GM12878 (cell line): ENCODE data around the gene PRICKLE3. TPM values are rescaled to one million over a fixed set of nuclear protein-coding genes. Genes with fewer than 3 reads are reported as not detected.

ENCODE experiments used
- CREB1 ChIP-seq: IDR thresholded peaks from 2 replicates; pipeline ENCODE4 v1.6.1; 2012; ENCODE audit warnings: low read depth, mild to moderate bottlenecking, inconsistent platforms
- CTCF ChIP-seq, 3 experiments: IDR thresholded peaks in 2 of 3; conservative IDR thresholded peaks in 1 of 3; 2 replicates each; pipeline ENCODE4 v1.5.1; 2011; ENCODE audit warnings: low read depth in 3 of 3, low read length in 3 of 3, mild to moderate bottlenecking in 3 of 3, control low read depth in 2 of 3, moderate library complexity in 2 of 3, inconsistent platforms in 1 of 3, mixed read lengths in 1 of 3; ENCODE audit not compliant: control insufficient read depth in 2 of 3, insufficient read depth in 1 of 3; ENCODE audit errors: extremely low read depth in 1 of 3
- E2F4 ChIP-seq: IDR thresholded peaks from 2 replicates; pipeline ENCODE4 v1.6.1; 2012; ENCODE audit warnings: low read depth, low read length, improper control_type of control experiment
- EP300 ChIP-seq, 2 experiments: fragments of 150-350 bp in 1 of 2; IDR thresholded peaks; 2 replicates each; pipeline ENCODE4 v1.6.1; 2011 to 2012; ENCODE audit warnings: low read depth in 2 of 2, low read length in 2 of 2, borderline replicate concordance in 1 of 2, improper control_type of control experiment in 1 of 2, inconsistent platforms in 1 of 2; ENCODE audit not compliant: control insufficient read depth in 1 of 2
- FOXM1 ChIP-seq: IDR thresholded peaks from 2 replicates; pipeline ENCODE4 v1.6.1; 2012; ENCODE audit warnings: low read depth, mild to moderate bottlenecking, inconsistent platforms, low read length, moderate library complexity
- HDGF ChIP-seq: fragments of 450-650 bp; IDR thresholded peaks from 2 replicates; pipeline ENCODE4 v1.6.1; 2016; ENCODE audit warnings: antibody characterized with exemption
- KLF5 ChIP-seq: fragments of 450-650 bp; IDR thresholded peaks from 2 replicates; pipeline ENCODE4 v1.6.1; 2014; ENCODE audit warnings: mild to moderate bottlenecking; ENCODE audit not compliant: partially characterized antibody
- NFXL1 ChIP-seq: fragments of 450-650 bp; IDR thresholded peaks from 2 replicates; pipeline ENCODE4 v1.6.1; 2017; ENCODE audit warnings: antibody characterized with exemption, mild to moderate bottlenecking, borderline replicate concordance
- PAX5 ChIP-seq: IDR thresholded peaks from 2 replicates; pipeline ENCODE4 v1.6.1; 2011; ENCODE audit warnings: low read depth, low read length, borderline replicate concordance
- POU2F2 ChIP-seq: IDR thresholded peaks from 3 replicates; pipeline ENCODE4 v1.6.1; 2011; ENCODE audit warnings: low read depth, mild to moderate bottlenecking, low read length, borderline replicate concordance
- RAD21 ChIP-seq: IDR thresholded peaks from 2 replicates; pipeline ENCODE4 v1.6.1; 2011; ENCODE audit warnings: mild to moderate bottlenecking, low read depth, low read length, moderate library complexity; ENCODE audit not compliant: insufficient read depth
- WRNIP1 ChIP-seq: IDR thresholded peaks from 2 replicates; pipeline ENCODE4 v1.6.1; 2011; ENCODE audit warnings: low read depth, low read length, improper control_type of control experiment, borderline replicate concordance
- YY1 ChIP-seq: IDR thresholded peaks from 2 replicates; pipeline ENCODE4 v1.6.1; 2011; ENCODE audit warnings: low read depth, mild to moderate bottlenecking, low read length
- ZBTB11 ChIP-seq: fragments of 450-650 bp; formaldehyde crosslinking; IDR thresholded peaks from 2 replicates; pipeline ENCODE4 v1.5.0; 2022; ENCODE audit warnings: mild to moderate bottlenecking, missing genetic modification characterization
- polyA plus RNA-seq, 11 experiments: library from polyadenylated mRNA; depleted of rRNA in 4 of 11; unstranded in 6 of 11; stranded (reverse) in 5 of 11; fragments of >200 nt; fragmentation: Nextera tagmentation in 4 of 11; fragmentation: Illumina TruSeq in 1 of 11; extraction: Ambion mirVana in 4 of 11; extraction: Trizol in 1 of 11; gene quantifications; 1 replicate in 1 of 11; 2 replicates in 10 of 11; pipeline versions ENCODE4 v1.2.1 to v1.2.3, GENCODE V29; 2011 to 2016; ENCODE audit warnings: inconsistent platforms in 2 of 11, missing spikeins in 2 of 11, low read depth in 1 of 11
- total RNA-seq, 4 experiments: library from RNA; depleted of rRNA in 3 of 4; stranded (reverse); fragments of >200 nt in 3 of 4; fragmentation: Illumina TruSeq in 1 of 4; extraction: Trizol in 1 of 4; gene quantifications; 2 replicates each; pipeline versions ENCODE4 v1.2.1 to v1.2.3, GENCODE V29; 2013 to 2021
- TF ChIP-seq, protein P1 (sequence below): fragments of 150-350 bp; IDR thresholded peaks from 2 replicates; pipeline ENCODE4 v1.6.1; 2016; ENCODE audit warnings: low read depth, low read length
- TF ChIP-seq, protein P2 (sequence below): fragments of 450-650 bp; IDR thresholded peaks from 2 replicates; pipeline ENCODE4 v1.6.1; 2014; ENCODE audit warnings: mild to moderate bottlenecking

Gene PRICKLE3
- total and polyA plus RNA-seq, 10 of the 15 experiments (the other 5 are each of a cell fraction or from before 2014, with no cell fraction given): 0.69 to 17.4 (median 7.6) TPM

- TF ChIP-seq EP300 (IDR thresholded peaks at IDR 0.05; ENCODE audit: borderline replicate concordance in 1 of 2, control insufficient read depth in 1 of 2, low read depth in 2 of 2, low read length in 2 of 2) (no peak), KLF5 (no peak), NFXL1 (no peak), HDGF (0 out of 2 replicates have a peak, but pooled peaks have one; percentile 27), ZBTB11 (CRISPR knock-in tag) (no peak), RAD21 (peak; percentile 37; the same call in 1 of the 2 replicates), POU2F2 (no peak), WRNIP1 (no peak), CREB1 (peak; percentile 22; the same call in 1 of the 2 replicates), E2F4 (no peak), FOXM1 (no peak), CTCF (IDR thresholded peaks at IDR 0.05 in 2 of 3, conservative IDR thresholded peaks at IDR 0.05 in 1 of 3; ENCODE audit: control insufficient read depth in 2 of 3, extremely low read depth in 1 of 3, insufficient read depth in 1 of 3, low read depth in 3 of 3, low read length in 3 of 3) (peak; percentile 57 to 79 (median 58); a peak in 5 of 6 replicates), YY1 (peak; percentile 44; the same call in 1 of the 2 replicates), PAX5 (no peak)
- TF ChIP-seq, protein P1, sequence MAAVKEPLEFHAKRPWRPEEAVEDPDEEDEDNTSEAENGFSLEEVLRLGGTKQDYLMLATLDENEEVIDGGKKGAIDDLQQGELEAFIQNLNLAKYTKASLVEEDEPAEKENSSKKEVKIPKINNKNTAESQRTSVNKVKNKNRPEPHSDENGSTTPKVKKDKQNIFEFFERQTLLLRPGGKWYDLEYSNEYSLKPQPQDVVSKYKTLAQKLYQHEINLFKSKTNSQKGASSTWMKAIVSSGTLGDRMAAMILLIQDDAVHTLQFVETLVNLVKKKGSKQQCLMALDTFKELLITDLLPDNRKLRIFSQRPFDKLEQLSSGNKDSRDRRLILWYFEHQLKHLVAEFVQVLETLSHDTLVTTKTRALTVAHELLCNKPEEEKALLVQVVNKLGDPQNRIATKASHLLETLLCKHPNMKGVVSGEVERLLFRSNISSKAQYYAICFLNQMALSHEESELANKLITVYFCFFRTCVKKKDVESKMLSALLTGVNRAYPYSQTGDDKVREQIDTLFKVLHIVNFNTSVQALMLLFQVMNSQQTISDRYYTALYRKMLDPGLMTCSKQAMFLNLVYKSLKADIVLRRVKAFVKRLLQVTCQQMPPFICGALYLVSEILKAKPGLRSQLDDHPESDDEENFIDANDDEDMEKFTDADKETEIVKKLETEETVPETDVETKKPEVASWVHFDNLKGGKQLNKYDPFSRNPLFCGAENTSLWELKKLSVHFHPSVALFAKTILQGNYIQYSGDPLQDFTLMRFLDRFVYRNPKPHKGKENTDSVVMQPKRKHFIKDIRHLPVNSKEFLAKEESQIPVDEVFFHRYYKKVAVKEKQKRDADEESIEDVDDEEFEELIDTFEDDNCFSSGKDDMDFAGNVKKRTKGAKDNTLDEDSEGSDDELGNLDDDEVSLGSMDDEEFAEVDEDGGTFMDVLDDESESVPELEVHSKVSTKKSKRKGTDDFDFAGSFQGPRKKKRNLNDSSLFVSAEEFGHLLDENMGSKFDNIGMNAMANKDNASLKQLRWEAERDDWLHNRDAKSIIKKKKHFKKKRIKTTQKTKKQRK: no peak
- TF ChIP-seq, protein P2, sequence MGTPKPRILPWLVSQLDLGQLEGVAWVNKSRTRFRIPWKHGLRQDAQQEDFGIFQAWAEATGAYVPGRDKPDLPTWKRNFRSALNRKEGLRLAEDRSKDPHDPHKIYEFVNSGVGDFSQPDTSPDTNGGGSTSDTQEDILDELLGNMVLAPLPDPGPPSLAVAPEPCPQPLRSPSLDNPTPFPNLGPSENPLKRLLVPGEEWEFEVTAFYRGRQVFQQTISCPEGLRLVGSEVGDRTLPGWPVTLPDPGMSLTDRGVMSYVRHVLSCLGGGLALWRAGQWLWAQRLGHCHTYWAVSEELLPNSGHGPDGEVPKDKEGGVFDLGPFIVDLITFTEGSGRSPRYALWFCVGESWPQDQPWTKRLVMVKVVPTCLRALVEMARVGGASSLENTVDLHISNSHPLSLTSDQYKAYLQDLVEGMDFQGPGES: no peak
Observed at GRCh38 chrX:49155900-49156837, 30.0 kb downstream of the PRICKLE3 start (continued).
